Umbilical cord (tissue), 2 donors: Measurements from ENCODE around the gene BMP4. TPM values are rescaled to one million over a fixed set of nuclear protein-coding genes. Genes with fewer than 3 reads are reported as not detected.

Source experiments
- DNase-seq: peaks from one replicate; pipeline ENCODE4 v3.0.0-alpha.2; 2015; ENCODE audit warnings: low spot score
- total RNA-seq: library from RNA; depleted of rRNA; stranded (reverse); fragments of >200 nt; gene quantifications from one replicate; pipeline ENCODE4 v1.2.3, GENCODE V29; 2014; ENCODE audit warnings: low replicate concordance; ENCODE audit not compliant: insufficient read depth

BMP4 gene
- total RNA-seq, 1 donor from 2014 or later: 10.6 TPM

GRCh38 chr14:53964249-53964648 is 7.6 kb upstream of the BMP4 start:
- DNase-seq: no peak

GRCh38 chr14:53963320-53964227 is 6.9 kb upstream of the BMP4 start:
- peak; percentile 67 for DNase-seq

- no peak for DNase-seq
Observed at GRCh38 chr14:53962953-53963319, 6.3 kb upstream of the BMP4 start.

GRCh38 chr14:53958628-53959027 is 2.0 kb upstream of the BMP4 start:
- DNase-seq: no peak

- DNase-seq: no peak
Observed at GRCh38 chr14:53957739-53958138, 1.1 kb upstream of the BMP4 start.

DNA sequence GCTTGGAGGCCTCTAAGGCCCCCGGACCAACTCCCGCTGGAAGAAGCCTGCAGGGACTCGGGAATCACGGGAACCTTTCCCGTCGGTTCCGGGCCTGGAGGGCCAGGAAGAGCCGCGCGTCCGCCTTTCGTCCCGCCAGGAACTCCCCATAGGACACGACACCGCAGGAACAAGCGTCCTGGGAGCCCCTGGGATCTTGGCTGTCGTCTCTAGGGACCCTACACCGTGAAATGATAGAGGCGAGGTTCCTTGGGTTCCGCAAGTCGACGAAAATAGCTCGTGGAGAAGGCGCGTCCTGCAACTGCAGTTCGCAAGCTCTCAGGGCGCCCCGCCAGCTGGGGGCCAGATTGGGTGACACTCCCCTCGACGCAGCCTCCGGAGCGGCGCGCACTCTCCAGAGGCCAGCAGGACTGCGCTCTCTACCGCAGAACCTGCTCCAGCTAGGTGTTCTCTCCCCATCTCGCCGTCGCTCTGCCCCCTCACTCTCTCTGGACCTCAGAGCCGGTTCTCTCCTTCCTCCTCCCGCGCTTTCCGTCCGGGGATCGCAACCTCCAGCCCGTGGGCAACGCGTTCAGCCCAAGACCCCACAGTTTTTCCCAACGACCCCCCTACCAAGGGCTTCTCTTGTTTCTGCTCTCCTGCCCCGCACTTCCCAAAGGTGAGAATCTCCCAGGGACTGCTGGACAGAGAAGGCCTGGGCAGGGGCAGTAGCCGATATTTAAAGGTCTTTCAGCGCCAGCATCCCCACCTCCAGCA is 776 bp downstream of the BMP4 start:
- peak; percentile 85 for DNase-seq

DNA sequence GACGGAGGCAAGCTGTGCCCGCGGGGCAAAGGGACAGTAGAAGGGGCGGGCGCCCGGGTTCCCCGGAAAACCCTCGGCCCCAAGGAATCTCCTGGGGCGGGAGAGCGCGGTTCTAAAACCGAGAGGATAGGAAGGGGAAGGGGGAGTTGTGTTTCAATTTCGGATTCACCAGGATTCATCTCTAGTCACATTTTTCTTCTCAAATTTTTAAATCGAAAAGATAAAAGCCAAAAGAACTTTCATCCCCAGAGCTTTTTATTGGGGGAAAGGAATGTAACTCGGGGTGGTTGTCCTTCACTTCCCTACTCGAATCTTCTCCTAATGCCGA is 1.4 kb downstream of the BMP4 start:
- no peak for DNase-seq

GRCh38 chr14:53954551-53955228 is 1.9 kb downstream of the BMP4 start:
- peak; percentile 51 for DNase-seq

GRCh38 chr14:53953828-53954550 is 2.6 kb downstream of the BMP4 start:
- peak; percentile 64 for DNase-seq

- peak; percentile 94 for DNase-seq
Observed at GRCh38 chr14:53953002-53953827, 3.4 kb downstream of the BMP4 start.

GRCh38 chr14:53952533-53952932 is 4.1 kb downstream of the BMP4 start:
- DNase-seq: peak; percentile 42

- DNase-seq: peak; percentile 34
Observed at GRCh38 chr14:53951627-53952303, 4.9 kb downstream of the BMP4 start.

DNA sequence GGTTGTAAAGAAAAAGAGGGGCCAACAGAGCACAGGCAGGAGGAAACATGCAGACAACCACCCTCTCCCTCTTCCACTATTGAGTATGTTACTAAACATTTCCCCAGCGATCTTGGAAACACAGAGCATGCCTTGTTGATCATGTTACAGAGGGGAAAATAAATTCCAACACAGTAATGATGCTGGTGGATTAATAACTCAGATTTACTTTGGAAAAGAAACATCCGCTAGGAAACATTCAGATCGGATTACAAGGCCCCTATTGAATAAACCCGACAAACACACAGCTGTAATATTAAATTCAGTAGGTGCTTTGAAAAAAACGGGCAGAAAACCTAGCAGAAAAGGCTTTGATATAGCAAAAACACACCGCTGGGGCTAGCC is 5.4 kb downstream of the BMP4 start:
- no peak for DNase-seq

- no peak for DNase-seq
Observed at GRCh38 chr14:53950031-53950793, 6.4 kb downstream of the BMP4 start.

GRCh38 chr14:53949201-53949600 is 7.4 kb downstream of the BMP4 start:
- DNase-seq: no peak

DNA sequence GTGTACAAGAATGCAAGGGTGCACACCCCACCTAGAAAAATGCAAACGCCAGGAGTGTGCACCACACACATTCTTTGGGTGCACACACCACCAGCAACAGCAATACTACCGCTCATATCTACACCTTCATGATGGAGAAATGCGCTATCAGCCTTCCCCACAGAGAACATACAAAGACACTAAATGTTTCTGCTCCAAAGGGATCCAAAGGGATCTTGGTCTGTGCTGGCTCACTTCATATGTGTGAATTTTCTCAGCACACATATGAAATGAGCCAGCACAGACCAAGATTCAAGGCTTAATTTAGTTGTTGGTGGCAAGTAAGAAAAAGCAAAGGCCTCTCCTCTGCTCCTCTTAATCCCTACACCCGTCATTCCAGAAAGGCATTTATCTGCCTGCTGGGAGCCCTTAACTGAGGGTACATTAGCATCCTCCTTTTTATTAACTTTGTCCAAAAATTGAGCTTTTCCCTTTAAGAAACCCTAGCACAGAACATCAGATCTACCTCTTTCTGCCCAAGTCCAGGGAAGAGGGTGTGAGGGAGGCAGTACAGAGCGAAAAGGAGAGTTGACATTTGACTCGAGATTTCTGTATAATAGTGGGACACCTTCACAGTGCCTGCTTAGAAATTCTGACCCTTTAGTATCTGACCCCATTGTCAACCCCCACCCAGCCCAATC is 8.3 kb downstream of the BMP4 start:
- DNase-seq: no peak

- DNase-seq: no peak
Observed at GRCh38 chr14:53947452-53948204, 9.0 kb downstream of the BMP4 start.

- no peak for DNase-seq
Observed at GRCh38 chr14:53947094-53947445, 9.6 kb downstream of the BMP4 start.
